Midbrain (tissue), 1 donor: Measurements from ENCODE around the gene USP48.
"Not testable (repeated sequence)": the region's sequence is repeated elsewhere in the genome, so short reads cannot be mapped to it uniquely, and the experiment has no call there.

Experiments
- DNase-seq: peaks from one replicate; lab custom pipeline; 2025; lab: John Stamatoyannopoulos, UW

The USP48 gene

DNA sequence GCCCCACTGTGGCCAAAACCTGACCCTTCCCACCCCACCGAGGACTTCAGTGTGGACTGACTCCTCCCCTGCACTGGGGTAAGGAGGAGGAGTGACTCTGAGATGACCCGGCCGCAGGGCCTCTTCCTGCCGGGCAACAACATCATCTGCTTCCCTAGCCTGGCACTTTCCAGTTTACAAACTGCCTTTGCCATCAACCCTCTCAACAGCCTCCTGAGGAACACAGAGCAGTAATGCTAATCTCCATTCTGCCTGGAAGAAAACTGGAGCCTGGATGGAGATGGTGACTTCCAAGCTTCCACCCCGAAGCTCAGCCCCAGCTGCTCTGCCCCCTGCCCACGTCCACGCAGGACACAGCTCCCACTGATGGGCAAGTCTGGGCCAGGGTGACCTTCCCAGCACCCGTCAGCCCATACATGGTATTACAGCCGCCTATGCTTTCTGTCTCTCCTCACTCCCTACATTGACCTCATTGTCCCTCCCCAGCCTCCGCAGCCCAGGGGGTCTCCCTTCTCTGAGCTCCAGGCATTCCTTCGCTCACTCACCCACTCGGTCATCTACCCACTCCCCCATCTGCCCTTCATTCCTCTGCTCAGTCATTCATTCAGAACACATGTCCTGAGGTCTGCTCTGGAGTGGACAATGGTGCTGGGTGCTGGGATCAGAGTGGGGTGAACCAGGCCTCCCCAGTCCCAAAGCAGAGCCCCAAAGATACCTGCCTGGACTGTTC is 148.0 kb downstream of the USP48 start:
- no peak for DNase-seq

- no peak for DNase-seq
These were observed 148.8 kb downstream of the USP48 start for GRCh38 chr1:21633992-21634805.

GRCh38 chr1:21633141-21633755 is 149.7 kb downstream of the USP48 start:
- no peak for DNase-seq

DNA sequence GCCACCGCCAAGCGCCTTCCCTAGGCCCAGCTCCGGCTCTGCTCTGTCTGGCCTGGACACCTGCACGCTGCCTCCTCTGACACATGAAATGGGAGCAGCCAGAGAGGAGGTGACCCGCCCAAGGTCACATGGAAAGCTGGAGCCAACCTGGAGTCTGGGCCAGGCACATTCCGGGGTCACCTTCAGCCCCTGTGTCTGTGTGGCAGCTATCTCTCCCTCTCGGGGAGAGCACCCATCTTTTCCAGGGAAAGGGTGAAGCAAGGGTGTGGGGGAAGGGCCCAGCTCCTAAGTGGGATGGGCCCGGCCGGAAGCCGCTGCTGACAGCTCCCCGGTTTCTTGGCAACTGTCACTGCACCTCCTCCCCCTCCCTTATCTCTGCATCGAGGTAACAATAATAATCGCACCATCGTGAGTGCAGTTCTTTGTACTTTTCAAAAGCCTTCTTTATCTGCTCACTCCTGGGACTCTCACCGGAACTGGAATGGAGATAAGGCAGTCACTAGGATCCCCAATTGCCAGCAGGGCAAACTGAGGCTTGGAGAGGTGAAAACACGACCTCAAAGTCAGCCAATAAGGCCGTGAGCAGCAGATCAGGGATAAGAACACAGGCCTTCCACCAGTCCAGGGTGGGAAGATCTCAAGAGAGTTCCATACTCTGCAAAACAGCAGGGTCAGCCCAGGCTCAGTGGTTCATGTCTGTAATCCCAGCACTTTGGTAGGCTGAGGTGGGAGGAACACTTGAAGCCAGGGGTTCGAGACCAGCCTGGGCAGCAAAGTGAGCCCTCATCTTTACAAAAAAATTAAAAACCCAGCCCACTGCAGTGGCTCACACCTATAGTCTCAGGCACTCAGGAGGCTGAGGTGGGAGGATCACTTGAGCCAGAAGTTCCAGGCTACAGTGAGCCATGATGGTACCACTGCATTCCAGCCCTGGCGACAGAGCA is 150.7 kb downstream of the USP48 start:
- no peak for DNase-seq

DNA sequence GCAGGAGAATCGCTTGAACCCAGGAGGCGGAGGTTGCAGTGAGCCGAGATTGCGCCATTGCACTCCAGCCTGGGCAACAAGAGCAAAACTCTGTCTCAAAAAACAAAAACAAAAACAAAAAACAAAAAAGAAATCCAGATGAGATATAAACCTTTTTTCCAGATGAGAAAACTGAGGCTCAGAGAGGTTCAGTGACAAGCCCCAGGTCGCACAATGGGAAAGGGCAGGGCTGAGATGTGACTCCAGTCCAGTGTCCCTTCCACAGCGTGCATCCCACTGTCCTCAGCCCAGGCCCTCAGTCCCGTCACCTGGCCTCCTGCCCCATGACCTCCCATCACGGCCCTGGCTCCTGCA is 151.4 kb downstream of the USP48 start:
- DNase-seq = not testable (repeated sequence)

DNA sequence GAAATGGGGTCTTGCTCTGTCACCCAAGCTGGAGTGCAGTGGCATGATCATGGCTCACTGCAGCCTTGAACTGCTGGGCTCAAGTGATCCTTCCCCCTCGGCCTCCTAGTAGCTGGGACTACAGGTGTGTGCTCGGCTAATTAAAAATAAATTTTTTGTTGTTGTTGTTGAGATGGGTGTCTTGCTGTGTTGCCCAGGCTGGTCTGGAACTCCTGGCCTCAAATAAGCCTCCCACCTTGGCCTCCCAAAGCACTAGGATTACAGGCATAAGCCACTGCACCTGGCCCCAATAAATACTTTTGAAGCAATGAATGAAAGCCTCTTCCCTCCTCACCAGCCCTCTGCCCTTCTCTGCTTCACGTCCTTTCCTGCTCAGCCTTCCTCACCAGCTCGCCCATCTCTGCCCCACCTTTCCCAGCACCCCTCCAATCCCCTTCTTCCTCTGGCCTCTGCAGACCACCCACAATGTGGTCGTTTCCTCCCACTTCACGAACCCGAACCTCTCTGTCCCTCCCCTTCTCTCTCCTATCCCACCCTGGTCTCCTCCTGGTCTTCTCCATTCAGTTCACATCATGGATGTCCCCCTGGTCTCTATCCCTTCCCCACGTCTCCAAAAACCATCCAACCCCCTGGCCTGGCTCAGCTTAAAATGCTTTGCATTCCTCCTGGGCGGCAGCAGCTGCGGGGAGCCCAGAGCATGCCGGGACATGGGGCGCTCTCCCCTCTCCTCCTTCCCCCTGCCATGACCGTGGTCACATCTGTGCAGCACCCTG is 152.2 kb downstream of the USP48 start:
- no peak for DNase-seq

DNA sequence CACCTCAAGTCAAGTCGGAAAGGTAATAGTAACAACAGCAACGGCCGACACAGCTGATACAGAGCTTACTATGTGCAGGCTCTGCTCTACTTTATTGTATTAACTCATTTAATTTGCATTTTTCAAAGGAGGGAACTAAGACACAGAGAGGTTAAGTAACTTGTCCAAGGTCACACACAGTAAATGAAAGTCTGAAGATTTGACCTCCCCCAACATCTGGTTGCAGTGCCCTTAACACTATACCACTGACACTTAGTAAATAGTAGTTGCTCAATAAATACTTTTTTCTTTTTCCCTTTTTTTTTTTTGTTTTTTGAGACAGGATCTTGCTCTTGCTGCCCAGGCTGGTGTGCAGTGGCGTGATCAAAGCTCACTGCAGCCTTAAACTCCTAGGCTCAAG is 153.0 kb downstream of the USP48 start:
- no peak for DNase-seq

DNA sequence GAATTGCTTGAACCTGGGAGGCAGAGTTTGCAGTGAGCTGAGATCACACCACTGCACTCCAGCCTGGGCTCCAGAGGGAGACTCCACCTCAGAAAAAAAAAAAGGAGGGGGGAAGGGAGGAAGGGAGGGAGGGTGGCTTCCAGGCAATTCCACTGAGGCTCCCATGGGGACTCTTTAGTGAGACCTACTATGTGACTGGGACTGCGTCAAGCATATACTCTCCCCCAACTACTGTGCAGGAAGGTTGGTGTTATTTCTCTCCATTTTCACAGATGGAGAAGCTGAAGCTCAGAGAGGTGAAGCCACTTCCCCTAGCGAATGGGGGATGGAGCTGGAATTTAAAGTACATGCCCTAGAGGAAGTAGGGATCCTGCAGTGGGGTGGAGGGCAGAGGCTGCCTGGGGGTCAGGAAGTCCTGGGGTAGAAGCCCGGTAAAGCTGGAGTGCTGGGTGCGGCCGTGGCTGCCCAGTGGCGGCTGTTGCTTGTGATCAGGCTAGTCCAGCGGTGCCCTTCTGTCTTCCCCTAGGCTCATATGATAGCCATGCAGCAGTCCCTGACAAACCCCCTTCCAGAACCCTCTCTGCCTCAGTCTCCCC is 154.1 kb downstream of the USP48 start:
- DNase-seq = no peak
